GM19193 (cell line): ENCODE data around the gene PSMA7.

Experiments used
- POLR2A ChIP-seq: IDR thresholded peaks from 4 replicates; pipeline ENCODE4 v1.6.1; 2011; ENCODE audit not compliant: insufficient read depth, insufficient read length; ENCODE audit errors: extremely low read depth

Gene PSMA7

GRCh38 chr20:62175711-62176110 is 32.5 kb upstream of the PSMA7 start:
- no peak for TF ChIP-seq POLR2A

- no peak for TF ChIP-seq POLR2A
Measured at GRCh38 chr20:62174870-62175624, 31.9 kb upstream of the PSMA7 start.

GRCh38 chr20:62174021-62174804 is 31.0 kb upstream of the PSMA7 start:
- TF ChIP-seq POLR2A, result no peak

GRCh38 chr20:62172666-62173065 is 29.5 kb upstream of the PSMA7 start:
- no peak for TF ChIP-seq POLR2A

GRCh38 chr20:62171245-62171644 is 28.1 kb upstream of the PSMA7 start:
- TF ChIP-seq POLR2A, result no peak

GRCh38 chr20:62170536-62170935 is 27.3 kb upstream of the PSMA7 start:
- no peak for TF ChIP-seq POLR2A

GRCh38 chr20:62168890-62169435 is 25.8 kb upstream of the PSMA7 start:
- no peak for TF ChIP-seq POLR2A

GRCh38 chr20:62168061-62168460 is 24.9 kb upstream of the PSMA7 start:
- no peak for TF ChIP-seq POLR2A

- no peak for TF ChIP-seq POLR2A
Measured at GRCh38 chr20:62167474-62167873, 24.3 kb upstream of the PSMA7 start.

- no peak for TF ChIP-seq POLR2A
Measured at GRCh38 chr20:62165762-62166399, 22.7 kb upstream of the PSMA7 start.

GRCh38 chr20:62164879-62165761 is 21.9 kb upstream of the PSMA7 start:
- TF ChIP-seq POLR2A, result no peak

- TF ChIP-seq POLR2A, result no peak
Measured at GRCh38 chr20:62163986-62164762, 21.0 kb upstream of the PSMA7 start.

GRCh38 chr20:62163485-62163865 is 20.3 kb upstream of the PSMA7 start:
- no peak for TF ChIP-seq POLR2A
